ENCODE measurements around the gene LIPC.

GRCh38 chr15:58589047-58589446 is 157.3 kb downstream of the LIPC start:
- TF ChIP-seq CTCF (IDR thresholded peaks at IDR 0.05) (no peak), POLR2A (IDR thresholded peaks at IDR 0.05) (no peak), POLR2AphosphoS5 (IDR thresholded peaks at IDR 0.05) (no peak), EP300 (IDR thresholded peaks at IDR 0.05) (no peak)

Data from sigmoid colon (tissue), 4 donors.